HG03521 (cell line): ENCODE data around the gene MKNK2.
A peak's percentile ranks its signal among the peaks of the same experiment; 100 is the strongest.
"Not testable (repeated sequence)": the region's sequence is repeated elsewhere in the genome, so short reads cannot be mapped to it uniquely, and the experiment has no call there.

Experiments
- ATAC-seq: cut with Tn5 transposase; IDR thresholded peaks from one replicate; pipeline ENCODE4 v1.9.1; 2021; ENCODE audit warnings: mild to moderate bottlenecking, moderate library complexity; ENCODE audit not compliant: unreplicated experiment

Gene MKNK2

GRCh38 chr19:2044709-2045500 is 6.1 kb downstream of the MKNK2 start:
- ATAC-seq = no peak

- ATAC-seq = no peak
These were observed 6.9 kb downstream of the MKNK2 start for GRCh38 chr19:2043961-2044708.

- no peak for ATAC-seq
These were observed 7.8 kb downstream of the MKNK2 start for GRCh38 chr19:2043251-2043641.

GRCh38 chr19:2042485-2043250 is 8.4 kb downstream of the MKNK2 start:
- no peak for ATAC-seq

GRCh38 chr19:2041683-2042484 is 9.2 kb downstream of the MKNK2 start:
- ATAC-seq = peak; percentile 80

- no peak for ATAC-seq
These were observed 9.7 kb downstream of the MKNK2 start for GRCh38 chr19:2041433-2041682.

GRCh38 chr19:2040647-2041432 is 10.2 kb downstream of the MKNK2 start:
- ATAC-seq = no peak

- no peak for ATAC-seq
These were observed 10.9 kb downstream of the MKNK2 start for GRCh38 chr19:2039959-2040646.

- ATAC-seq = no peak
These were observed 11.7 kb downstream of the MKNK2 start for GRCh38 chr19:2039089-2039958.

- ATAC-seq = no peak
These were observed 12.6 kb downstream of the MKNK2 start for GRCh38 chr19:2038284-2039088.

- ATAC-seq = no peak
These were observed 13.3 kb downstream of the MKNK2 start for GRCh38 chr19:2037651-2038255.

GRCh38 chr19:2036424-2036823 is 14.6 kb downstream of the MKNK2 start:
- ATAC-seq = no peak

- no peak for ATAC-seq
These were observed 15.5 kb downstream of the MKNK2 start for GRCh38 chr19:2035590-2035991.

GRCh38 chr19:2034729-2035589 is 16.1 kb downstream of the MKNK2 start:
- no peak for ATAC-seq

GRCh38 chr19:2034253-2034652 is 16.8 kb downstream of the MKNK2 start:
- ATAC-seq = not testable (repeated sequence)

GRCh38 chr19:2033825-2034159 is 17.3 kb downstream of the MKNK2 start:
- no peak for ATAC-seq
